GM20000 (cell line): ENCODE measurements around the gene ARIH2.

Experiments
- DNase-seq: peaks from one replicate; pipeline ENCODE4 v3.0.0; 2012; ENCODE audit warnings: low spot score
- TF ChIP-seq, protein P1 (sequence below): IDR thresholded peaks from 2 replicates; pipeline ENCODE4 v1.5.1; 2012; ENCODE audit warnings: mild to moderate bottlenecking, control low read depth; ENCODE audit errors: extremely low read depth, missing control alignments

ARIH2 gene

DNA sequence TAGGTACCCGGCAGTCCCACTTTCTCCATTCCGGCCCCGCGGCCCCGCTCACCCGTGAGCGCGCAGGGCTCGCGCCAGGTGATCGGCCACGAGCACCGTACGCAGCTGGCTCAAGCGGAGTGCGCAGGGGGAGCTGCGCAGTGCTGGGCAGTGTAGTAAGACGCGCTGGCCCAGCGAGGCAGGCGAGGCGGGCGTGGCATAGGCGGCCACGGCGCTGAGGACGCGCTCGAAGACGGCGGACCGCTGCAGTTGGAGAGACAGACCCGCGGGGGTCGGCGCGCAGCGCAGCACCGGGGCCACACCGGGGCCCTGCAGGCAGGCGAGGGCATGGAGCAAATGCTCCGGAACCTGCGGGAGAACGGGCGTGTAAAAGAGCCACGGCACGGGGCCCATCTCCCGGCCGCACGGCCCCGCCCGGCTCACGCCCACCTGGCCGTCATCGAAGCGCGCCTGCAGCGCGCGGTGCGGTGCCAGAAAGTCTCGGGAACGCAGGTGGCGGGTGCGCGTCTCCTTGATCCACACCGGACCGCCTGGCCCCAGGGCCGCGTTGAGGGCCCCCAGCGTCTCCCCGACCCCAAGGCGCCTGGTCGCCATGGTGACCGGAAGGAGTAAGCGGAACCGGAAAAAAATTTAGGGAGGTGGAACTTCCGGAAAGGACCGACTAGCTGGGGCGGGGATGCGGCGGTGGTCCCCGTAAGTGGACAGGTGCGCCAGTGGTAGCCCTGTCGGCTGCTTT, 99.5 kb downstream of the ARIH2 start, which contains the start of gene DALRD3:
TSS of gene DALRD3 (minus strand) at position 610 of the 736 bp plus-strand sequence. CDS start at position 594, 16 bp downstream.
- TF ChIP-seq, protein P1, sequence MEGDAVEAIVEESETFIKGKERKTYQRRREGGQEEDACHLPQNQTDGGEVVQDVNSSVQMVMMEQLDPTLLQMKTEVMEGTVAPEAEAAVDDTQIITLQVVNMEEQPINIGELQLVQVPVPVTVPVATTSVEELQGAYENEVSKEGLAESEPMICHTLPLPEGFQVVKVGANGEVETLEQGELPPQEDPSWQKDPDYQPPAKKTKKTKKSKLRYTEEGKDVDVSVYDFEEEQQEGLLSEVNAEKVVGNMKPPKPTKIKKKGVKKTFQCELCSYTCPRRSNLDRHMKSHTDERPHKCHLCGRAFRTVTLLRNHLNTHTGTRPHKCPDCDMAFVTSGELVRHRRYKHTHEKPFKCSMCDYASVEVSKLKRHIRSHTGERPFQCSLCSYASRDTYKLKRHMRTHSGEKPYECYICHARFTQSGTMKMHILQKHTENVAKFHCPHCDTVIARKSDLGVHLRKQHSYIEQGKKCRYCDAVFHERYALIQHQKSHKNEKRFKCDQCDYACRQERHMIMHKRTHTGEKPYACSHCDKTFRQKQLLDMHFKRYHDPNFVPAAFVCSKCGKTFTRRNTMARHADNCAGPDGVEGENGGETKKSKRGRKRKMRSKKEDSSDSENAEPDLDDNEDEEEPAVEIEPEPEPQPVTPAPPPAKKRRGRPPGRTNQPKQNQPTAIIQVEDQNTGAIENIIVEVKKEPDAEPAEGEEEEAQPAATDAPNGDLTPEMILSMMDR, result no peak
- peak; percentile 91 for DNase-seq

DNA sequence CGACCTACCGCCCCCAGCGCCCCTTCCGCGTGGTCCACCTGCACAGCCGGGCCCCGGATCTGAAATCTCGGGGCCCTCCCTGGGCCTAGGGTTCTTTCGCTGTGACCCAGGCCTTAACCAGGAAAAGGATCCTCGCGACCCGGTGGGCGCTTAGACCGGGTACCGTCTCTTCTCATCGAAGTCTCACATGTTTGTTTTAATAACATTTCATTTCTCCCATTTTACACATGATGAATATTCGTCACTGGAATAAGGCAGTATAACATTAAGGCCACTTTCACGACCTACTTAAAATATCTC, 100.0 kb downstream of the ARIH2 start:
- no peak for DNase-seq
- TF ChIP-seq, protein P1, result no peak

DNA sequence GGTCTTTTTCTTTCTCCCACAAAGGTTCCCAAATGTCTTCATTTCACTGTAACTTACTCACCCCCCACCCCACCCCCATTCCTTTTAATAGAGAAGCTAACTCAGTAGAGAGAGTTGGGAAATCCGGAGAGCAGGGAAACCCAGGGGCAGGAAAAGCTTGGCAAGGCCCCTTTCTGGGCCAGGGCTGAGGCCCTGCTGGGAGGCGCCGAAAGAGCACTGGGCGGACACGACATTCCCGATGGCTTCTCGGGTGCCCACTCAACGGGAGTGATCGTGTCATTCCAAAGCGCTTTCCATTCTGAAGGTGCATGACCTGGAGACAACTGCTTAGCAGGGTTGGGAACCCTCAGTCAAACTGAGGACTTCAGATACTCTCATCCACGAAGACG, 101.3 kb downstream of the ARIH2 start:
- TF ChIP-seq, protein P1, result no peak
- DNase-seq, result no peak

DNA sequence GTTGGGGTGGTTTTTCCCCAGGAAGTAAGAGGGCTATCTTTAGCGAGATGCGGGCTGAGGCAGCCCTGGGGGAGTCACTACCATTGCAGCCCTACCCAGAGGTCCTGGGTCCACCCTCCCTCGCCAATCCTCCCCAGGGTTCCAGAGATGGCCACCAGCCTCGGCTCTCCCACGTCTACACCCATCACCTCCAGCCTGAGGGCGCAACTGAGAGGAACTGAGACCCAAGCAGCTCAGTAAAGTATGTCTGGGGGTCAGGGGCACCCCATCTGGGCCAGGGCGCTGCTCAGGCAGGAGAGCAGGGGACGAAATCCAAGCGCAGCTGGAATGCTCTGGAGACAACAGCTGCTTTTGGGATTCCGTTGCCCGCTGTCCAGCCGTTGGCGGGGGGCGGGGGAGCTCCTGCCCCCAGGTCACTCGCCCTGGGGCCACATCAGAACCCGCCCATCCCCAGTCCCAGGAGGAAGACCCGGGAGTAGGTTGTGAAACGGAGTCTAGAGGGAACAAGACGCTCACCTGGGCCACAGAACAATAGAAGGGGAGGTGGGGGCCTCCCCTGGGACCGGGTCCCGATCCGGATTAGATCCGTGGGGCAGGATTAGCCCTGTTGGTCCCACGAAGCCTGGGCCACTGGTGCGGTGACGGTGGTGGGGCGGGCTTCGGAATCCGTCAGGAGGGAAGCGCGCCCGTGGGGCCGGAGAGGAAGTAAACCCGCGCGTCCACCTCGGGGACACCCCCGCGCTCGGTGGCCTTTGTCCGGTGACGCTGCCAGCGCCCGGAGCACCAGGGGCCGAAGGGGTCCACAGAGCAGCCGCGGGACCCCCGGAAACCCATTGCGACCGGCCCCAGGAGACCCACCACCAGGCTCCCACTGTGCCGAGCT, 101.9 kb downstream of the ARIH2 start:
- TF ChIP-seq, protein P1, result no peak
- peak; percentile 76 for DNase-seq

DNA sequence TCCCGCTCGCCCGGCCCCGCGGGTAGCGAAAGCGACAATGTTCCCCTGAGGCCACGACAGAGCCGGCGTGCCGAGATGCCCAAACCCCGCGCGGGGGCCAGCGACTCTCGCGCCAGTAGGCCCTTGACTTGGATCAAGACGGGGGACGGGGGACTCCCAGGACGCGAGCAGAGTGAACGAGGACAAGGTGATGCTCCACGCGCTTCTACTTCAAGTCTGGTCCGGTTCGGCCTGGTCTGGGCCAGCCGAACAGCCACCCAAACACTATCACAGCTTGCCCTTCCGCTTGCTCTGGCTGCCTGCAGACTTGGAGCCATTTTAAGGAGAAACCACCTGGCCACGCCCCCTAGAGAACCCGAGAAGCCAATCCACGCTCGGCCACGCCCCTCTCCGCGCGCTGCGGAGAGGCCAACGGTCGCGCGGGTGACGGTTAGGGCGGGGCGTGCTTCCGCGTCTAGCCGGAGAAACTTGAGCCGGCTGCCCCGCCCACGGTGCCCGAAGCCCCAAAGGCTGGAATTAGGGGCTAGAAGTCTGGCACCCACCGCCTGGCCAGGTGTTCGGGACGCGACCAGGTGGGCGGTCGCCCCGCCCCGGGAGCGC, 102.7 kb downstream of the ARIH2 start:
- peak; percentile 97 for DNase-seq
- TF ChIP-seq, protein P1, result no peak

DNA sequence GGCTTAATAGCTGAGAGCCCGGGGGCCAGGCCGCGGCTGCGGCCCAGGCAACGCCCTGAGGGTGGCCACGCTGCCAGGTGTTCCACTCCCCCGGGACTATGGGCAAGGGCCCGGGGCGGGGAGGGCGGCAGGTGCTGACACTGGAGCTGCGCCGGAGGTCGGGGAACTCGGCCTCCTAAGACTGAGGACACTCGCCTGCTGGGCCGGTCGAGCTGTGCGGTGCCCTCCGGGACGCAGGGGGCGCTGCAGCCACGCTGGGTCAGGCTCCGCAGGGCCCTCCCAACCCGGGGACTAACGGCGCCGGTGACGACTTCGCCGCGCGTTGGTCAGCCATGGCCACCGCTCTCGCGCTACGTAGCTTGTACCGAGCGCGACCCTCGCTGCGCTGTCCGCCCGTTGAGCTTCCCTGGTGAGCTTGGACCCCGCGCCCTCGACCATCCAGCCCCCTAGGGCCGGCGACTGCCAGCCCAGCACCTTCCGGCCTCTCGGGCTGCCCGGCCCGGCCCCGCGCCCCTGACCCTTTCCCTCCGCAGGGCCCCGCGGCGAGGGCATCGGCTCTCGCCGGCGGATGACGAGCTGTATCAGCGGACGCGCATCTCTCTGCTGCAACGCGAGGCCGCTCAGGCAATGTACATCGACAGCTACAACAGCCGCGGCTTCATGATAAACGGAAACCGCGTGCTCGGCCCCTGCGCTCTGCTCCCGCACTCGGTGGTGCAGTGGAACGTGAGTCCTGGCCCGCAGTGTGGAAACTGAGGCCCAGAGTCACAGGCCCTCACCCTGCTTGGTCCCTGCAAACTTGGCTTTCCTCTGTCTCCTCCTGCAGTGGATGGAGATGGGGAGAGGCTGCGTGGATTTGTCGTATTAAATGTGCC, 103.4 kb downstream of the ARIH2 start, which contains the start of gene NDUFAF3:
TSS of gene NDUFAF3 (plus strand) at position 309 of the 875 bp plus-strand sequence. CDS start at position 333, 24 bp downstream.
- TF ChIP-seq, protein P1, result peak; percentile 97
- DNase-seq, result peak; percentile 92
